Ovary (tissue), 9 donors: Measurements from ENCODE around the gene PRKCH. TPM values are rescaled to one million over a fixed set of nuclear protein-coding genes. Genes with fewer than 3 reads are reported as not detected.

ENCODE experiments used
- DNase-seq, 5 donors: peaks; one replicate each; pipeline ENCODE4 v3.0.0-alpha.2; 2019 to 2020
- H3K27ac ChIP-seq, 2 donors: fragments of 200-600 bp; one replicate each; pipeline versions ENCODE4 v1.5.1 to v1.8.0; 2019 to 2022
- H3K27me3 ChIP-seq: fragments of 200-600 bp; one replicate; pipeline ENCODE4 v1.8.0; 2022
- H3K36me3 ChIP-seq: fragments of 200-600 bp; sonication (generic); one replicate; pipeline ENCODE4 v1.5.1; 2019
- H3K4me1 ChIP-seq: one replicate; pipeline ENCODE4 v1.8.1; 2013; ENCODE audit warnings: mild to moderate bottlenecking, moderate library complexity; ENCODE audit not compliant: insufficient read depth
- H3K4me3 ChIP-seq: fragments of 200-600 bp; sonication (generic); one replicate; pipeline ENCODE4 v1.5.1; 2017
- H3K9me3 ChIP-seq, 2 donors: fragments of 200-600 bp in 1 of 2; sonication (generic) in 1 of 2; one replicate each; pipeline versions ENCODE4 v1.5.1 to v1.8.1; 2013 to 2019; ENCODE audit warnings: mild to moderate bottlenecking in 1 of 2, moderate library complexity in 1 of 2
- EP300 ChIP-seq: sonication (generic); formaldehyde crosslinking; IDR thresholded peaks from one replicate; pipeline ENCODE4 v1.6.1; 2017; ENCODE audit warnings: antibody characterized with exemption
- POLR2A ChIP-seq: fragments of 450-650 bp; IDR thresholded peaks from one replicate; pipeline ENCODE4 v1.6.1; 2017; ENCODE audit warnings: antibody characterized with exemption, mild to moderate bottlenecking, moderate library complexity
- WGBS, 3 donors: extraction: QIAGEN DNeasy Blood & Tissue Kit in 1 of 3; methylation state at CpG; one replicate each; pipeline versions ENCODE4 v1.1.5 to v1.1.7; 2013 to 2017; 5-methylcytosine and 5-hydroxymethylcytosine counted together
- intact Hi-C, 4 donors: fragments of 100-400 bp; cut with DNase I; formaldehyde crosslinking; loops; one replicate each; pipeline versions ENCODE4 v1.11.0 to v1.15.1; 2022 to 2023
- polyA plus RNA-seq, 2 donors: library from polyadenylated mRNA; stranded (reverse); fragments of 200-250 nt in 1 of 2; fragments of 350-450 nt in 1 of 2; fragmentation: Illumina TruSeq in 1 of 2; extraction: RNeasy Lipid Tissue Mini Kit (QIAGEN cat#74804) in 1 of 2; gene quantifications; one replicate each; pipeline ENCODE4 v1.2.3, GENCODE V29; 2013 to 2014
- total RNA-seq, 7 donors: library from RNA; depleted of rRNA in 2 of 7; stranded (reverse); fragments of >200 nt in 2 of 7; fragmentation: NEBNext Ultra II Directional in 3 of 7; extraction: Animal tissue kit (Norgen Biotek cat#: 25700) in 3 of 7; gene quantifications; one replicate each; pipeline versions ENCODE4 v1.1.0 to v1.2.4, GENCODE V29; 2016 to 2023
- TF ChIP-seq, protein P1 (sequence below), 3 donors: fragments of 450-650 bp in 2 of 3; fragments of 200-600 bp in 1 of 3; IDR thresholded peaks; one replicate each; pipeline versions ENCODE4 v1.5.1 to v1.8.0; 2016 to 2022; ENCODE audit warnings: antibody characterized with exemption in 3 of 3, mild to moderate bottlenecking in 1 of 3
- donor health status: DM: no; HTN: no; CAD: no; lungs with moderate emphysema.
- donor health status: DM: no; HTN: no; CAD: no.
- donor health status: Bipolar disorder and iron deficiency.
- donor health status: DM: yes; HTN: yes; CAD: no.
- donor health status: DM: no; HTN: no; CAD: no.
- donor health status: DM: yes; HTN: yes; CAD: no.

Gene PRKCH
- total and polyA plus RNA-seq, 9 donors = 8.4 to 47.6 (median 15.9) TPM

DNA sequence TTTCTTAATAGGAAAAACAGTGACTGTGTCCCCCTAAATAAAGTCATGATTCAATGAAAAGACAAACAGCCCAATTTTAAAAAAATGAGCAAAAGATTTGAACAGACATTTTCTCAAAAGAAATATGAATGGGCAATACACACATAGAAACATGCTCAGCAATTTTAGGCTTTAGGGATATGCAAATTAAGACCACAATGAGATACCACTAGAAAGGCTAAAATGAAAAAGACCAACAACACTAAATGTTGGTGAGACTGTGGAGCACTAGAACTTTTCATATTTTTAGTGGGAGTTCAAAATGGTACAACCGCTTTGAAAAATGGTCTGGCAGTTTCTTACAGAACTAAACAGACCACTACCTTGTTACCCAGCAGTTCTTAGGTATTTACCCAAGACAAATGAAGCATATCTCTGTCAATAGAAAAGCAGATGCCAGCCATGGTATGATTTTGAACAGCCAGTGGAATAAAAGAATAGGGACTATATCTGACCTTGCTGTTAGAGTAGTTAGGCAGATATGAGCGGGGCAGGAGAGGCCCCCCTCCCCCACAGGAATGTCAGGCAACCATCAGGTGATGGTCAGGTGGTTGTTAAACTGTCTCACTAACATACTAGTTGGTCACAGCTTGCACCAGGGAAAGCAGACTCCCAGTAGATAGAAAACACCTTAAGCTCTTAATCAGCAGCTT is 108.8 kb downstream of the PRKCH start:
- intact Hi-C loops = no loop called here
- H3K27me3 ChIP-seq = no peaks in the 10 kb centered on the region
- TF ChIP-seq POLR2A = no peak
- TF ChIP-seq, protein P1, sequence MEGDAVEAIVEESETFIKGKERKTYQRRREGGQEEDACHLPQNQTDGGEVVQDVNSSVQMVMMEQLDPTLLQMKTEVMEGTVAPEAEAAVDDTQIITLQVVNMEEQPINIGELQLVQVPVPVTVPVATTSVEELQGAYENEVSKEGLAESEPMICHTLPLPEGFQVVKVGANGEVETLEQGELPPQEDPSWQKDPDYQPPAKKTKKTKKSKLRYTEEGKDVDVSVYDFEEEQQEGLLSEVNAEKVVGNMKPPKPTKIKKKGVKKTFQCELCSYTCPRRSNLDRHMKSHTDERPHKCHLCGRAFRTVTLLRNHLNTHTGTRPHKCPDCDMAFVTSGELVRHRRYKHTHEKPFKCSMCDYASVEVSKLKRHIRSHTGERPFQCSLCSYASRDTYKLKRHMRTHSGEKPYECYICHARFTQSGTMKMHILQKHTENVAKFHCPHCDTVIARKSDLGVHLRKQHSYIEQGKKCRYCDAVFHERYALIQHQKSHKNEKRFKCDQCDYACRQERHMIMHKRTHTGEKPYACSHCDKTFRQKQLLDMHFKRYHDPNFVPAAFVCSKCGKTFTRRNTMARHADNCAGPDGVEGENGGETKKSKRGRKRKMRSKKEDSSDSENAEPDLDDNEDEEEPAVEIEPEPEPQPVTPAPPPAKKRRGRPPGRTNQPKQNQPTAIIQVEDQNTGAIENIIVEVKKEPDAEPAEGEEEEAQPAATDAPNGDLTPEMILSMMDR (IDR thresholded peaks at IDR 0.05) = no peak
- no peak overlapping the region for H3K4me3 ChIP-seq
- no peak overlapping the region for H3K27ac ChIP-seq
- no peak for DNase-seq
- no peaks in the 10 kb centered on the region for H3K36me3 ChIP-seq
- no peaks in the 10 kb centered on the region for H3K4me1 ChIP-seq
- H3K9me3 ChIP-seq = no peaks in the 10 kb centered on the region
- WGBS, 3 donors = 79 to 87% (median 85%) methylated on average over 2 of the region's 2 CpGs

DNA sequence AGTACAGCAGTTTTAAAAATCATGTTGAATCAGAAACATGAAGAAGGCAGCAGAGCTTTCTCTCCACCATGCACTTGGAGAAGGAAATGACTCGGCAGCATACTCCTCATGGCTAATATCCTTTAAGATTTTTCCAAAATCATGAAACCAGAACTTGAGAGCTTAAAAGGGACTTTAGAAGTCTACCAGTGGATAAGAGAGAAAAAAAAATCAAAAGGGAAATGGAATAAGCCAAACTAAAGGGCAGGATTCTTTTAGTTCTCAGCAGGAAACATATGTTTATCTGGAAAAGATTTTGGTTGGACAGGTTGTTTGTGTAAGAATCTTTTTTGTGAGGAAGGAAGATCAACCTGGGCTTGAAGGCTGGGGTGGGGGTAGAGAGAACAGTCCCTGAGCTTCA is 111.8 kb downstream of the PRKCH start:
- H3K27me3 ChIP-seq = no peaks in the 10 kb centered on the region
- no peak for DNase-seq
- H3K4me3 ChIP-seq = no peak overlapping the region
- no peak overlapping the region for H3K27ac ChIP-seq
- TF ChIP-seq POLR2A (no peak), EP300 (no peak)
- TF ChIP-seq, protein P1 (IDR thresholded peaks at IDR 0.05) = no peak
- no peaks in the 10 kb centered on the region for H3K9me3 ChIP-seq
- intact Hi-C loops = no loop called here
- H3K36me3 ChIP-seq = no peaks in the 10 kb centered on the region
- 51 to 67% (median 63%) methylated on average over 1 of the region's 1 CpG for WGBS, 3 donors
- H3K4me1 ChIP-seq = no peaks in the 10 kb centered on the region

DNA sequence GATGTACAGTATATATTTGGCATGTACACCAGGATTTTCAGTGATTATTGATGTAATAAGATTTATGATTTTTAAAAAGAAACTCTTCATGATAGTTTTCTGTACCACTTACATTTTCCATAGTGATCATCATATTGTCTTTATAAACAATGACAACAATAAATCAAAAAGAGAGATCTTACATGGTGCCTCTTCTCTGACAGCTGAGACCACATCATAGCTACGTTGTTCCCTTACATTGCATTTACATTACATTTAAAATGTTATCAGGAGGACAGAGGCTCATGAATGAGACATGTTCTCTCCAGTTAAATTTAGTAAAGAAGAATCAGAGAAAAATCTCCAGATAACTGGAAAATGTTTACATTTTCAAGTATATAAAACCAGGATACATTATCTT is 112.4 kb downstream of the PRKCH start:
- intact Hi-C loops = no loop called here
- TF ChIP-seq, protein P1 (IDR thresholded peaks at IDR 0.05) = no peak
- no peak for TF ChIP-seq EP300
- no peaks in the 10 kb centered on the region for H3K9me3 ChIP-seq
- no peaks in the 10 kb centered on the region for H3K27me3 ChIP-seq
- DNase-seq = no peak
- H3K4me1 ChIP-seq = no peaks in the 10 kb centered on the region
- no peak overlapping the region for H3K4me3 ChIP-seq
- no peak overlapping the region for H3K27ac ChIP-seq
- WGBS, 3 donors = 36 to 50% (median 48%) methylated on average over 1 of the region's 1 CpG
- no peaks in the 10 kb centered on the region for H3K36me3 ChIP-seq

DNA sequence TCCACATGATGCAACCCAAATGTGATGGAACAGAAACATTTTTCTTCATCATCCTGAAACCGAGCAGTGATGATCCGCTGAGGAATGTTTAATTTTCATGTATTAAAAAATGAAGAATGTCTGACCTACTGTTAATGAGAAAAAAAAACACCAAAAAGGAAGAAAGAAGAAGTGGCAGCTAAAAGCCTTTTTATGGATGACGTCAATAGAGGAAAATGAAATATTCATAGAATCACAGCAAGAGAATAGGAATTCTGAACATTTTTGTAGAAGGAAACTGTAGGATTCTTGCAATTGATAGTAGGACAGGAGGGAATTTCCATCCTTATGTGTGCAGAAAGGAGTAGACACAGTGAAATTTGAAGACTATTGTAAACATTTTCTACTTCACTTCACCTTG is 112.9 kb downstream of the PRKCH start:
- DNase-seq = no peak
- H3K4me1 ChIP-seq = peaks cover 1% of the 10 kb centered on the region
- no peak overlapping the region for H3K27ac ChIP-seq
- TF ChIP-seq POLR2A = no peak
- TF ChIP-seq, protein P1 (IDR thresholded peaks at IDR 0.05) = no peak
- no peak for TF ChIP-seq EP300
- 69 to 77% (median 73%) methylated on average over 3 of the region's 3 CpGs for WGBS, 3 donors
- no peak overlapping the region for H3K4me3 ChIP-seq
- intact Hi-C loops = no loop called here
- H3K36me3 ChIP-seq = no peaks in the 10 kb centered on the region
- H3K9me3 ChIP-seq = no peaks in the 10 kb centered on the region
- H3K27me3 ChIP-seq = no peaks in the 10 kb centered on the region
